K562 (cell line): ENCODE results near the gene BAIAP2. TPM values are rescaled to one million over a fixed set of nuclear protein-coding genes. Genes with fewer than 3 reads are reported as not detected.

Source experiments
- CBX8 ChIP-seq: fragments of 200-600 bp; sonication (generic); IDR thresholded peaks from 2 replicates; pipeline ENCODE4 v1.6.1; 2012; ENCODE audit warnings: borderline replicate concordance, mixed run types, low read depth, mild to moderate bottlenecking, moderate library complexity, mixed read lengths, low read length, control low read depth, inconsistent platforms; ENCODE audit not compliant: poor library complexity, severe bottlenecking; ENCODE audit errors: extremely low read depth
- GTF2F1 ChIP-seq: IDR thresholded peaks from 2 replicates; pipeline ENCODE4 v1.6.1; 2011; ENCODE audit warnings: low read depth, low read length, improper control_type of control experiment
- HLTF ChIP-seq: fragments of 450-650 bp; IDR thresholded peaks from 2 replicates; pipeline ENCODE4 v1.6.1; 2016
- MYC ChIP-seq, 2 experiments: fragments of 250-450 bp in 1 of 2; sonication (Bioruptor Pico) in 1 of 2; IDR thresholded peaks; 2 replicates each; pipeline versions ENCODE4 v1.5.1 to v1.6.1; 2012 to 2021; ENCODE audit warnings: low read depth in 2 of 2, borderline replicate concordance in 1 of 2, improper control_type of control experiment in 1 of 2, low read length in 1 of 2, mild to moderate bottlenecking in 1 of 2, moderate library complexity in 1 of 2
- PCBP1 ChIP-seq: fragments of 200-400 bp; formaldehyde crosslinking; IDR thresholded peaks from 2 replicates; pipeline ENCODE4 v1.6.1; 2018; ENCODE audit warnings: mild to moderate bottlenecking, low read depth, low read length; ENCODE audit not compliant: poor library complexity, severe bottlenecking
- RBM25 ChIP-seq: fragments of 200-400 bp; formaldehyde crosslinking; IDR thresholded peaks from 2 replicates; pipeline ENCODE4 v1.6.1; 2018; ENCODE audit warnings: low read length, low read depth, moderate library complexity; ENCODE audit not compliant: severe bottlenecking
- SPI1 ChIP-seq: IDR thresholded peaks from 2 replicates; pipeline ENCODE4 v1.6.1; 2011; ENCODE audit warnings: low read depth, low read length, control low read depth, borderline replicate concordance
- TCFL5 ChIP-seq: fragments of 250-450 bp; sonication (Bioruptor Pico); conservative IDR thresholded peaks from 2 replicates; pipeline ENCODE4 v1.6.1; 2021; ENCODE audit warnings: mild to moderate bottlenecking, moderate library complexity, matching md5 sums
- U2AF1 ChIP-seq: fragments of 200-400 bp; formaldehyde crosslinking; optimal IDR thresholded peaks from 2 replicates; pipeline ENCODE3; 2017; ENCODE audit warnings: mild to moderate bottlenecking, low read depth, low read length, moderate library complexity
- XRCC4 ChIP-seq: IDR thresholded peaks from one replicate; pipeline ENCODE4 v1.6.1; 2011; ENCODE audit not compliant: insufficient read depth, insufficient read length; ENCODE audit errors: extremely low read depth
- ZFP1 ChIP-seq: fragments of 450-650 bp; formaldehyde crosslinking; IDR thresholded peaks from 2 replicates; pipeline ENCODE4 v1.4.0; 2020; ENCODE audit warnings: mild to moderate bottlenecking, mixed read lengths
- polyA plus RNA-seq, 8 experiments: library from polyadenylated mRNA; depleted of rRNA in 4 of 8; stranded (reverse) in 5 of 8; unstranded in 3 of 8; fragments of >200 nt; fragmentation: Nextera tagmentation in 2 of 8; fragmentation: Illumina TruSeq in 1 of 8; extraction: Ambion mirVana in 2 of 8; extraction: Trizol in 1 of 8; gene quantifications; 2 replicates each; pipeline versions ENCODE4 v1.2.1 to v1.2.3, GENCODE V29; 2011 to 2014; ENCODE audit warnings: inconsistent platforms in 1 of 8, missing spikeins in 1 of 8
- total RNA-seq, 7 experiments: library from RNA; depleted of rRNA in 6 of 7; stranded (reverse); fragments of >200 nt in 6 of 7; fragmentation: Illumina TruSeq in 2 of 7; extraction: Trizol in 2 of 7; gene quantifications; 2 replicates each; pipeline versions ENCODE4 v1.2.1 to v1.2.3, GENCODE V29; 2011 to 2021; ENCODE audit warnings: low replicate concordance in 1 of 7
- TF ChIP-seq, protein P1 (sequence below): IDR thresholded peaks from 2 replicates; pipeline ENCODE4 v1.6.1; 2014; ENCODE audit warnings: antibody characterized with exemption
- TF ChIP-seq, protein P2 (sequence below): fragments of 250-450 bp; sonication (Bioruptor Pico); IDR thresholded peaks from 2 replicates; pipeline ENCODE4 v1.5.0; 2022; ENCODE audit warnings: mild to moderate bottlenecking
- TF ChIP-seq, protein P3 (sequence below), 2 experiments: fragments of 200-800 bp in 1 of 2; sonication (Bioruptor generic) in 1 of 2; sonication (generic) in 1 of 2; formaldehyde crosslinking in 1 of 2; IDR thresholded peaks in 1 of 2; conservative IDR thresholded peaks in 1 of 2; 2 replicates each; pipeline versions ENCODE4 v1.5.0 to v1.6.1; 2016 to 2020; ENCODE audit warnings: missing compliant biosample characterization in 1 of 2, missing genetic modification characterization in 1 of 2, missing genetic modification reagents in 1 of 2
- TF ChIP-seq, protein P4 (sequence below), 2 experiments: fragments of 450-650 bp; IDR thresholded peaks; 2 replicates each; pipeline ENCODE4 v1.6.1; 2018; ENCODE audit warnings: mild to moderate bottlenecking in 2 of 2, low read depth in 1 of 2; ENCODE audit not compliant: partially characterized antibody in 2 of 2

BAIAP2 gene
- total and polyA plus RNA-seq, 9 of the 15 experiments (the other 6 are each of a cell fraction or from before 2014, with no cell fraction given) = 2.3 to 51.6 (median 18.4) TPM

DNA sequence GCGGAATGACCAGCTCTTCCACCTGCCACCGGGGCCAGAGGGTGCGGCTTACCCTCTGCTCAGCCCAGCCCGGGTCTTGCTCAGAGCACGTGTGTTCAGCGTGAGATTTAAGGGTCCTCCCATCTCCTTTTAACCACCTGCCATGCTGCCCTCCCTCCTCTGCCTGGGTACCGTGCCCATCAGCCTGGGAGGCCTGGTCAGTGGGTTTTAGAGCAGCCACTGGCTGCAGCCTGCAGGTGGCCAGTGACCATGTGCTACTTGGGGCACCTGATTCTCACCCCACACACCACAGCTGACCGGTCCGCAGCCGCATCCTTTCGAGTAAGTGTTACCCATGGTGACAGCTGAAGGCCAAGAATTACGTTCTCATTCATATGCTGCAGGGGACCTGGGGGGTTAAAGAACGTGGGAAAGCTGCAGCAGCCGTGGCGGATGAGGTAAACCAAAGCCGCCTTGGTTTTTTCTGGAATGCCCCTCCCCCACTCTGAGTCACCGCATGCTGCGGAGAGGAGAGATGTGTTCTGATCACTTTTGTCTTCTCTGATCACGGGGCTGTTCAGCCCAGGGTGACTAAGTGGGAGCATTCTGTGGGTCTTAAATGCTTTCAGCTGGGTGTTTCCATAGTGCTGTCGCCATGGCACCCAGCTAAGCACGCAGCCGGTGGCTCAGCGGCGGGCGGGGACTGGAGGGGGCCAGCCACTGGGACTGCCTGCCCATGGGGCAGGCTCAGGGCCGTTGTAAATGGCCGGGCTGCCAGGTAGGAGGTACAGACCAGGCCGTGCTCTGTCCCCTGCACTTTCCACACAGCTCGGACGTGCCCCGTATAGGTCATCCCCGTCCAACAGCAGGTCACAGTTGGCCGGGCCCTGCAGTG, 59.8 kb downstream of the BAIAP2 start (continued):
- TF ChIP-seq CBX8 = no peak
- no peak for TF ChIP-seq RBM25
- TF ChIP-seq PCBP1 = no peak
- no peak for TF ChIP-seq U2AF1
- TF ChIP-seq, protein P1, sequence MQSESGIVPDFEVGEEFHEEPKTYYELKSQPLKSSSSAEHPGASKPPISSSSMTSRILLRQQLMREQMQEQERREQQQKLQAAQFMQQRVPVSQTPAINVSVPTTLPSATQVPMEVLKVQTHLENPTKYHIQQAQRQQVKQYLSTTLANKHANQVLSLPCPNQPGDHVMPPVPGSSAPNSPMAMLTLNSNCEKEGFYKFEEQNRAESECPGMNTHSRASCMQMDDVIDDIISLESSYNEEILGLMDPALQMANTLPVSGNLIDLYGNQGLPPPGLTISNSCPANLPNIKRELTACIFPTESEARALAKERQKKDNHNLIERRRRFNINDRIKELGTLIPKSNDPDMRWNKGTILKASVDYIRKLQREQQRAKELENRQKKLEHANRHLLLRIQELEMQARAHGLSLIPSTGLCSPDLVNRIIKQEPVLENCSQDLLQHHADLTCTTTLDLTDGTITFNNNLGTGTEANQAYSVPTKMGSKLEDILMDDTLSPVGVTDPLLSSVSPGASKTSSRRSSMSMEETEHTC = peak; percentile 90
- no peak for TF ChIP-seq ZFP1 (CRISPR knock-in tag)
- TF ChIP-seq, protein P2, sequence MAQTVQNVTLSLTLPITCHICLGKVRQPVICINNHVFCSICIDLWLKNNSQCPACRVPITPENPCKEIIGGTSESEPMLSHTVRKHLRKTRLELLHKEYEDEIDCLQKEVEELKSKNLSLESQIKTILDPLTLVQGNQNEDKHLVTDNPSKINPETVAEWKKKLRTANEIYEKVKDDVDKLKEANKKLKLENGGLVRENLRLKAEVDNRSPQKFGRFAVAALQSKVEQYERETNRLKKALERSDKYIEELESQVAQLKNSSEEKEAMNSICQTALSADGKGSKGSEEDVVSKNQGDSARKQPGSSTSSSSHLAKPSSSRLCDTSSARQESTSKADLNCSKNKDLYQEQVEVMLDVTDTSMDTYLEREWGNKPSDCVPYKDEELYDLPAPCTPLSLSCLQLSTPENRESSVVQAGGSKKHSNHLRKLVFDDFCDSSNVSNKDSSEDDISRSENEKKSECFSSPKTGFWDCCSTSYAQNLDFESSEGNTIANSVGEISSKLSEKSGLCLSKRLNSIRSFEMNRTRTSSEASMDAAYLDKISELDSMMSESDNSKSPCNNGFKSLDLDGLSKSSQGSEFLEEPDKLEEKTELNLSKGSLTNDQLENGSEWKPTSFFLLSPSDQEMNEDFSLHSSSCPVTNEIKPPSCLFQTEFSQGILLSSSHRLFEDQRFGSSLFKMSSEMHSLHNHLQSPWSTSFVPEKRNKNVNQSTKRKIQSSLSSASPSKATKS (CRISPR knock-in tag) = no peak
- TF ChIP-seq, protein P3, sequence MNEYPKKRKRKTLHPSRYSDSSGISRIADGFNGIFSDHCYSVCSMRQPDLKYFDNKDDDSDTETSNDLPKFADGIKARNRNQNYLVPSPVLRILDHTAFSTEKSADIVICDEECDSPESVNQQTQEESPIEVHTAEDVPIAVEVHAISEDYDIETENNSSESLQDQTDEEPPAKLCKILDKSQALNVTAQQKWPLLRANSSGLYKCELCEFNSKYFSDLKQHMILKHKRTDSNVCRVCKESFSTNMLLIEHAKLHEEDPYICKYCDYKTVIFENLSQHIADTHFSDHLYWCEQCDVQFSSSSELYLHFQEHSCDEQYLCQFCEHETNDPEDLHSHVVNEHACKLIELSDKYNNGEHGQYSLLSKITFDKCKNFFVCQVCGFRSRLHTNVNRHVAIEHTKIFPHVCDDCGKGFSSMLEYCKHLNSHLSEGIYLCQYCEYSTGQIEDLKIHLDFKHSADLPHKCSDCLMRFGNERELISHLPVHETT (CRISPR knock-in tag; conservative IDR thresholded peaks at IDR 0.05 in 1 of 2, IDR thresholded peaks at IDR 0.05 in 1 of 2) = peak in 1 of 2 experiments; percentile 56; a peak in 1 of 4 replicates
- TF ChIP-seq TCFL5 (CRISPR knock-in tag) = no peak
- TF ChIP-seq GTF2F1 = no peak
- TF ChIP-seq HLTF = no peak
- TF ChIP-seq XRCC4 = no peak
- TF ChIP-seq, protein P4, sequence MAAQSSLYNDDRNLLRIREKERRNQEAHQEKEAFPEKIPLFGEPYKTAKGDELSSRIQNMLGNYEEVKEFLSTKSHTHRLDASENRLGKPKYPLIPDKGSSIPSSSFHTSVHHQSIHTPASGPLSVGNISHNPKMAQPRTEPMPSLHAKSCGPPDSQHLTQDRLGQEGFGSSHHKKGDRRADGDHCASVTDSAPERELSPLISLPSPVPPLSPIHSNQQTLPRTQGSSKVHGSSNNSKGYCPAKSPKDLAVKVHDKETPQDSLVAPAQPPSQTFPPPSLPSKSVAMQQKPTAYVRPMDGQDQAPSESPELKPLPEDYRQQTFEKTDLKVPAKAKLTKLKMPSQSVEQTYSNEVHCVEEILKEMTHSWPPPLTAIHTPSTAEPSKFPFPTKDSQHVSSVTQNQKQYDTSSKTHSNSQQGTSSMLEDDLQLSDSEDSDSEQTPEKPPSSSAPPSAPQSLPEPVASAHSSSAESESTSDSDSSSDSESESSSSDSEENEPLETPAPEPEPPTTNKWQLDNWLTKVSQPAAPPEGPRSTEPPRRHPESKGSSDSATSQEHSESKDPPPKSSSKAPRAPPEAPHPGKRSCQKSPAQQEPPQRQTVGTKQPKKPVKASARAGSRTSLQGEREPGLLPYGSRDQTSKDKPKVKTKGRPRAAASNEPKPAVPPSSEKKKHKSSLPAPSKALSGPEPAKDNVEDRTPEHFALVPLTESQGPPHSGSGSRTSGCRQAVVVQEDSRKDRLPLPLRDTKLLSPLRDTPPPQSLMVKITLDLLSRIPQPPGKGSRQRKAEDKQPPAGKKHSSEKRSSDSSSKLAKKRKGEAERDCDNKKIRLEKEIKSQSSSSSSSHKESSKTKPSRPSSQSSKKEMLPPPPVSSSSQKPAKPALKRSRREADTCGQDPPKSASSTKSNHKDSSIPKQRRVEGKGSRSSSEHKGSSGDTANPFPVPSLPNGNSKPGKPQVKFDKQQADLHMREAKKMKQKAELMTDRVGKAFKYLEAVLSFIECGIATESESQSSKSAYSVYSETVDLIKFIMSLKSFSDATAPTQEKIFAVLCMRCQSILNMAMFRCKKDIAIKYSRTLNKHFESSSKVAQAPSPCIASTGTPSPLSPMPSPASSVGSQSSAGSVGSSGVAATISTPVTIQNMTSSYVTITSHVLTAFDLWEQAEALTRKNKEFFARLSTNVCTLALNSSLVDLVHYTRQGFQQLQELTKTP (IDR thresholded peaks at IDR 0.05; ENCODE audit: low read depth in 1 of 2, partially characterized antibody in 2 of 2) = peak in 1 of 2 experiments; percentile 57
- peak; percentile 94 for TF ChIP-seq MYC (IDR thresholded peaks at IDR 0.05; ENCODE audit: low read depth, low read length)
- peak; percentile 30; the same call in 1 of the 2 replicates for TF ChIP-seq MYC (CRISPR knock-in tag; IDR thresholded peaks at IDR 0.05; ENCODE audit: borderline replicate concordance, low read depth)
- TF ChIP-seq SPI1 = no peak
